Measurements from ENCODE around the gene GBA2.

DNA sequence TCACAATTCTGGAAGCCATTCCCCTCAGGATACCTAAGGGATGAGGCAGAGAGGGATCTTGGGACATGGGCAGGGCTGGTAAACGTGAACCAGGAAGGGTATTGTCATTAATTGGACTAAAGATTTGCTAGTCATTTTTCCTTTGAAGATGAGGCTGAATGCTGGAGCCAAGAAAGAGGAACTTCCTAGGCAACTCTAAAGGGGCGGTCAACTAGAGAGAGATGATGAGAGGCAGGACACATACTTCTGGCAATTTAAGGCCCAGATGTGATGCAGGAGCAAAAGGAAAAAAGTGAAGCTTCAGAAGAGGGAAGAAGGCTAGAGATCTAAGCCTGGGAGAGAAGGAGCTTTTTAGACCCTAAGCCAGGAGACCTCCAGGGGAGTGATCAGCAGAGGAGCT is 5.6 kb downstream of the GBA2 start:
- TF ChIP-seq POU2F2 (IDR thresholded peaks at IDR 0.05; ENCODE audit: low read depth, low read length) (no peak), POLR2A (IDR thresholded peaks at IDR 0.05; ENCODE audit: low read depth, low read length) (no peak), TAF1 (IDR thresholded peaks at IDR 0.05; ENCODE audit: low read depth, low read length) (no peak), SPI1 (IDR thresholded peaks at IDR 0.05; ENCODE audit: low read depth, low read length) (no peak)
